GM19351 (cell line): ENCODE measurements around the gene RPL31.

ENCODE experiments used
- ATAC-seq: cut with Tn5 transposase; IDR thresholded peaks from one replicate; pipeline ENCODE4 v1.9.1; 2021; ENCODE audit warnings: mild to moderate bottlenecking, moderate library complexity; ENCODE audit not compliant: unreplicated experiment

The RPL31 gene

GRCh38 chr2:100992262-100992661 lies 9.8 kb upstream of the RPL31 start:
- ATAC-seq, result no peak

GRCh38 chr2:100993294-100993693 lies 8.8 kb upstream of the RPL31 start:
- no peak for ATAC-seq

GRCh38 chr2:100995309-100996075 lies 6.6 kb upstream of the RPL31 start:
- no peak for ATAC-seq

- no peak for ATAC-seq
Observed at GRCh38 chr2:100997509-100998234, 4.4 kb upstream of the RPL31 start.

GRCh38 chr2:100998235-100998573 lies 3.9 kb upstream of the RPL31 start:
- ATAC-seq, result no peak

- ATAC-seq, result no peak
Observed at GRCh38 chr2:100999995-101000394, 2.1 kb upstream of the RPL31 start.

- peak; percentile 4 for ATAC-seq
Observed at GRCh38 chr2:101002562-101003277, 631 bp downstream of the RPL31 start.

- ATAC-seq, result no peak
Observed at GRCh38 chr2:101003278-101003775, 1.2 kb downstream of the RPL31 start.

- ATAC-seq, result no peak
Observed at GRCh38 chr2:101004620-101005325, 2.7 kb downstream of the RPL31 start.

GRCh38 chr2:101006065-101006715 lies 4.1 kb downstream of the RPL31 start:
- ATAC-seq, result no peak

- ATAC-seq, result no peak
Observed at GRCh38 chr2:101007415-101008345, 5.6 kb downstream of the RPL31 start.

GRCh38 chr2:101011152-101011551 lies 9.1 kb downstream of the RPL31 start:
- ATAC-seq, result no peak

GRCh38 chr2:101012054-101012705 lies 10.1 kb downstream of the RPL31 start:
- ATAC-seq, result peak; percentile 93

- ATAC-seq, result no peak
Observed at GRCh38 chr2:101012706-101013181, 10.7 kb downstream of the RPL31 start.

GRCh38 chr2:101014264-101014857 lies 12.3 kb downstream of the RPL31 start:
- no peak for ATAC-seq

GRCh38 chr2:101017371-101017770 lies 15.3 kb downstream of the RPL31 start:
- ATAC-seq, result no peak

GRCh38 chr2:101018934-101019333 lies 16.8 kb downstream of the RPL31 start:
- no peak for ATAC-seq

GRCh38 chr2:101022221-101022620 lies 20.1 kb downstream of the RPL31 start:
- no peak for ATAC-seq
